Medulla oblongata (tissue), 1 donor: ENCODE results near the gene GCNT2.
"Not testable (repeated sequence)": the region's sequence is repeated elsewhere in the genome, so short reads cannot be mapped to it uniquely, and the experiment has no call there.

Experiments used
- DNase-seq: peaks from one replicate; pipeline ENCODE4 v3.0.0-alpha.2; 2015; ENCODE audit errors: extremely low spot score

The GCNT2 gene

DNA sequence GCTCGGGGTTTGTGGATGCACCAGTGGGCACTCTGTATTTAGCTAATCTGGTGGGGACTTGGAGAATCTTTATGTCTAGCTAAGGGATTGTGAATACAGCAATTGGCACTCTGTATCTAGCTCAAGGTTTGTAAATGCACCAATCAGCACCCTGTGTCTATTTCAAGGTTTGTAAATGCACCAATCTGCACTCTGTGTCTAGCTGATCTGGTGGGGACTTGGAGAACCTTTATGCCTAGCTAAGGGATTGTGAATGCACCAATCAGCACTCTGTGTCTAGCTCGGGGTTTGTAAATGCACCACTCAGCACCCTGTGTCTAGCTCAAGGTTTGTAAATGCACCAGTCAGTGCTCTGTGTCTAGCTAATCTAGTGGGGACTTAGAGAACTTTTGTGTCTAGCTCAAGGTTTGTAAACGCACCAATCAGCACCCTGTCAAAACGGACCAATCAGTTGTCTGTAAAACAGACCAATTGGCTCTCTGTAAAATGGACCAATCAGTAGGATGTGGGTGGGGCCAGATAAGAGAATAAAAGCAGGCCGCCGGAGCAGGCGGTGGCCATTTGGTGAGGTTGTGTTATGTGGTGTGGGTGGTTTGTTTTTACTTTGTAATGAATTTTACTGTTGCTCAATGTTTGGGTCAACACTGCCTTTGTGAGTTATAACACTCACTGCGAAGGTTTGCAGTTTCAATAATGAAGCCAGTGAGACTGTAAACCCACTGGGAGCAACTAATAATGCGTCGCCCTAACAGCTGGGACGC lies 139.5 kb downstream of the GCNT2 start:
- not testable (repeated sequence) for DNase-seq

- no peak for DNase-seq
Measured at GRCh38 chr6:10662207-10662606, 141.1 kb downstream of the GCNT2 start.

DNA sequence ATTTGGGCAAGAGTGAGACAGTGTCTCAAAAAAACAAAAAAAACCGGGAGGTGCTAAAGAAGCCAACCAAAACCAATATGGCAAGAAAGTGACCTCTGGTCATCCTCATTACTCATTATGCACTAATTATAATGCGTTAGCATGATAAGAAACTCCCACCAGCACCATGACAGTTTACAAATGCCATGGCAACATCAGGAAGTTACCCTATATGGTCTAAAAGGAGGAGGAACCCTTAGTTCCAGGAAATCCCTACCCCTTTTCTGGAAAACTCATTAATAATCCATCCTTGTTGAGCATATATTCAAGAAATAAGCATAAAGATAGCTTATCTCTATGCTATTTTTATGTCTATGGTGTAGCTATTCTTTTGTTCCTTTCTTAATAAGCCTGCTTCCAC lies 141.6 kb downstream of the GCNT2 start:
- no peak for DNase-seq

DNA sequence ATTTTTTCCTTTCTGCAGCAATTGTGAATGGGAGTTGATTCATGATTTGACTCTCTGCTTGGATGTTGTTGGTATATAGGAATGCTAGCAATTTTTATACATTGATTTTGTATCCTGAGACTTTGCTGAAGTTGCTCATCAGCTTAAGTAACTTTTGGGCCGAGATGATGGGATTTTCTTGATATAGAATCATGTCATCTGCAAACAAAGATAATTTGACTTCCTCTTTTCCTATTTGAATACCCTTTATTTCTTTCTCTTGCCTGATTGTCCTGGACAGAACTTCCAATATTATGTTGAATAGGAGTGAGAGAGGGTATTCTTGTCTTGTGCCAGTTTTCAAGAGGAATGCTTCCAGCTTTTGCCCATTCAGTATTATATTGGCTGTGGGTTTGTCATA lies 144.4 kb downstream of the GCNT2 start:
- DNase-seq = not testable (repeated sequence)

DNA sequence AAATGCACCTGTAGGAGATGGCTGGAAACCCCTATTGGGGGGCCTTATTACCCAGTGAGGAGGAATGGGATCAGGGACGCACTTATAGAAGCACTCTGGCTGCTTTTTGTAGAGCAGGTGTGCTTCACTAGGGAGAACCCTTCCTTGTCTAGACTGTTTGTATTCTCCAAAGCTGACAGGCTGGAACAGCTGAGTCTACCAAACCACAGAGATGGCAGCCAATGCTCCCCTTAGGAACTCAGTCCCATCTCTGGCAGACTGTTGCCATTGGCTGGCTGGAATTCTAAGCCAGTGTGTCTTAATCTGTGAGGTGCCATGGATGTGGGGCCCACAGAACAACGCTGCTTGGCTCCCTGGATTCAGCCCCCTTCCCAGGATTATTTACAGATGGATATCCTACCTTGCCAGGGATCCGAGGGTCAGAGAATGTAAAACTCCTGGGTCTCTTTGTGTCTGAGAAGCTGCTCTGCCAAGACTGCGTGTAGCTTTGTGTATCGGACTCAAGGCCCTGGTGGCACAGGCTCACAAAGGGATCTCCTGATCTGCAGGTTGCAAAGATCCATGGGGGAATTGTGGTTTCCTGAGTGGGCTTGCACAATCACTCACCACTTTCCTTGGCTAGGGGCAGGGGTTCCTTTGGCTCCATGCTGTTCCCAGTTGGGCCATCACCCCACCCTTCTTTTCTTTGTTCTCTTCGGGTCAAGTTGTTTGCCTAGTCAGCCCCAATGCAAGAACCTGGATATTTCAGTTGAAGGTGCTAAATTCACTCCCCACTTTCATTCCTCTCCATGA lies 147.2 kb downstream of the GCNT2 start:
- DNase-seq = no peak

GRCh38 chr6:10676403-10676802 lies 155.3 kb downstream of the GCNT2 start:
- no peak for DNase-seq

- DNase-seq = no peak
Measured at GRCh38 chr6:10678456-10678855, 157.3 kb downstream of the GCNT2 start.
